Left ventricle myocardium inferior (tissue), 1 donor: Measurements from ENCODE around the gene COBLL1. TPM values are rescaled to one million over a fixed set of nuclear protein-coding genes. Genes with fewer than 3 reads are reported as not detected.

Source experiments
- DNase-seq: peaks from one replicate; pipeline ENCODE4 v3.0.0-alpha.2; 2020
- H3K27ac ChIP-seq: fragments of 200-600 bp; replicated peaks from 2 replicates; pipeline ENCODE4 v1.8.0; 2021
- H3K27me3 ChIP-seq: fragments of 200-600 bp; 2 replicates; pipeline ENCODE4 v1.8.0; 2021; ENCODE audit warnings: low read depth
- H3K36me3 ChIP-seq: fragments of 200-600 bp; 2 replicates; pipeline ENCODE4 v1.8.0; 2021
- H3K4me1 ChIP-seq: fragments of 200-600 bp; 2 replicates; pipeline ENCODE4 v1.8.0; 2021
- H3K4me3 ChIP-seq: fragments of 200-600 bp; 2 replicates; pipeline ENCODE4 v1.8.0; 2021; ENCODE audit warnings: mild to moderate bottlenecking, moderate library complexity
- H3K9me3 ChIP-seq: fragments of 200-600 bp; replicated peaks from 2 replicates; pipeline ENCODE4 v1.8.0; 2021
- CTCF ChIP-seq: fragments of 200-600 bp; IDR thresholded peaks from 2 replicates; pipeline ENCODE4 v1.8.0; 2021; ENCODE audit warnings: antibody characterized with exemption, mild to moderate bottlenecking, borderline replicate concordance
- intact Hi-C: fragments of 100-400 bp; cut with micrococcal nuclease; formaldehyde crosslinking; loops from one replicate; pipeline ENCODE4 v1.11.0; 2022
- total RNA-seq: library from RNA; stranded (reverse); fragmentation: NEBNext Ultra II Directional; extraction: Animal tissue kit (Norgen Biotek cat#: 25700); gene quantifications from one replicate; pipeline ENCODE4 v1.2.1, GENCODE V29; 2021
- donor health status: DM: no; HTN: yes; CAD: no; lungs with severe emphysema.

Gene COBLL1
- total RNA-seq, 1 donor from 2014 or later = 15.3 TPM

- intact Hi-C loops = no loop called here
- Histone ChIP-seq H3K36me3 (no peaks in the 10 kb centered on the region), H3K9me3 (no peaks in the 10 kb centered on the region), H3K27me3 (no peaks in the 10 kb centered on the region), H3K4me3 (no peak overlapping the region), H3K4me1 (peaks cover 60% of the 10 kb centered on the region), H3K27ac (peak overlapping the region; percentile 10)
- no peak for TF ChIP-seq CTCF
- no peak for DNase-seq
Measured at GRCh38 chr2:164808776-164809175, 32.8 kb downstream of the COBLL1 start.

GRCh38 chr2:164803776-164804466 lies 37.7 kb downstream of the COBLL1 start:
- no peak for DNase-seq
- peak overlapping the region; percentile 43 for H3K27ac ChIP-seq
- intact Hi-C loops = no loop called here
- H3K4me1 ChIP-seq = peaks cover 50% of the 10 kb centered on the region
- H3K9me3 ChIP-seq = no peaks in the 10 kb centered on the region
- H3K36me3 ChIP-seq = no peaks in the 10 kb centered on the region
- no peak for TF ChIP-seq CTCF
- no peaks in the 10 kb centered on the region for H3K27me3 ChIP-seq
- no peak overlapping the region for H3K4me3 ChIP-seq

- TF ChIP-seq CTCF = no peak
- Histone ChIP-seq H3K4me1 (peaks cover 54% of the 10 kb centered on the region), H3K27me3 (no peaks in the 10 kb centered on the region), H3K36me3 (no peaks in the 10 kb centered on the region), H3K4me3 (no peak overlapping the region), H3K9me3 (no peaks in the 10 kb centered on the region), H3K27ac (peak overlapping the region; percentile 7)
- intact Hi-C loops = no loop called here
- DNase-seq = no peak
Measured at GRCh38 chr2:164802095-164802707, 39.4 kb downstream of the COBLL1 start.

- no peaks in the 10 kb centered on the region for H3K9me3 ChIP-seq
- H3K4me3 ChIP-seq = no peak overlapping the region
- DNase-seq = no peak
- no peak overlapping the region for H3K27ac ChIP-seq
- no peak for TF ChIP-seq CTCF
- no peaks in the 10 kb centered on the region for H3K36me3 ChIP-seq
- H3K27me3 ChIP-seq = no peaks in the 10 kb centered on the region
- intact Hi-C loops = no loop called here
- peaks cover 55% of the 10 kb centered on the region for H3K4me1 ChIP-seq
Measured at GRCh38 chr2:164800572-164800971, 41.1 kb downstream of the COBLL1 start.

GRCh38 chr2:164797627-164798026 lies 44.0 kb downstream of the COBLL1 start:
- H3K9me3 ChIP-seq = no peaks in the 10 kb centered on the region
- no peak for DNase-seq
- H3K27ac ChIP-seq = peak overlapping the region; percentile 12
- H3K4me1 ChIP-seq = peaks cover 61% of the 10 kb centered on the region
- TF ChIP-seq CTCF = no peak
- no peaks in the 10 kb centered on the region for H3K36me3 ChIP-seq
- intact Hi-C loops = no loop called here
- H3K27me3 ChIP-seq = no peaks in the 10 kb centered on the region
- H3K4me3 ChIP-seq = no peak overlapping the region
